HG03064 (cell line): ENCODE data around the gene FLII.
"Not testable (repeated sequence)": the region's sequence is repeated elsewhere in the genome, so short reads cannot be mapped to it uniquely, and the experiment has no call there.

Source experiments
- ATAC-seq: cut with Tn5 transposase; IDR thresholded peaks from one replicate; pipeline ENCODE4 v1.9.1; 2021; ENCODE audit warnings: low read depth; ENCODE audit not compliant: unreplicated experiment

The FLII gene

DNA sequence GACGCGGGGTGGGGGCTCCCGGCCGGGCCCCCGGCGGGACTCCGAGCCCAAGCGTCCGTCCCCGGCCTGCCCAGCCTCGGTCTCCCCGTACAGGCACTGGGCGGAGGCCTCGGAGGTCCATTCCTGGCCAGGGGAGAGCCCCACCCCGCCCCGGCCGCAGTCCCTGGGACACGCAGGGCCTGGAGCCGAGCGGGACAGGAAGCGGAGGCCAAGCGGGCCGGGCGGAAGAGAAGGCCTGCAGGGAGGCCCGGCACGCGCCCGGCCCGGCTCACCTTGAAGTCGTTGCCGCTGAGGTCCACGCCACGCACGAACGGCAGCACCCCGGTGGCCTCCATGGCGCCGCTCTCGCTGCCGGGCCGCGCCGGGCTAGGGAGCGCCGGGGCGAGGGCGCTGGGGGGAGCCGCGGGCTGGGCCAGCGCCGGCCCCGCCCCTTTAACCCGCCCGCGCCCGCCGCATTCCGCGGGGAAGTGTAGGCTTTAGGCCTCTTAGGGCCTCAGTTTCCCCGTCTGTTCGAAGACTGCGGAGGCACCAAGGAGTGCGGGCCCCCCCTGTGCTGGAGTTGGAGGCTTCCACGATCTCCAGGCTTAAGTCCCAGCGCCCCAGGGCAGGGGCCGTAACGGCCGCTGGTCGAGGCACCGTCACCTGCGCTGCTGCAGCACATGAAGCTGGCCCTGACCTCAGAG is at the start of gene FLII:
TSS of gene FLII (minus strand) at position 383 of the 683 bp plus-strand sequence. CDS start at position 335, 48 bp downstream.
- ATAC-seq, result peak; percentile 36

DNA sequence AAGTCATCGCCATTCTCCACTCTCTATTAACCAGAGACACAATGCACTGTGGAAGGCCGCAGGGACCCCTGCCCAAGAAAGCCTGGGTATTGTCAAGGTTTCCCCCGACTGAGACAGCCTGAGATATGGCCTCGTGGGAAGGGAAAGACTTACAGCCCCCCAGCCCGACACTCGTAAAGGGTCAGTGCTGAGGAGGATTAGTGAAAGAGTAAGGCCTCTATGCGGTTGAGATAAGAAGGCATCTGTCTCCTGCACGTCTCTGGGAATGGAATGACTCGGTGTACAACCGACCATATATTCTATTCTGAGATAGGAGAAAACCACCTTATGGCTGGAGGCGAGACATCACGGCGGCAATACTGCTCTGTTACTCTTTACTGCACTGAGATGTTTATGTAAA is 44.7 kb upstream of the FLII start:
- not testable (repeated sequence) for ATAC-seq

DNA sequence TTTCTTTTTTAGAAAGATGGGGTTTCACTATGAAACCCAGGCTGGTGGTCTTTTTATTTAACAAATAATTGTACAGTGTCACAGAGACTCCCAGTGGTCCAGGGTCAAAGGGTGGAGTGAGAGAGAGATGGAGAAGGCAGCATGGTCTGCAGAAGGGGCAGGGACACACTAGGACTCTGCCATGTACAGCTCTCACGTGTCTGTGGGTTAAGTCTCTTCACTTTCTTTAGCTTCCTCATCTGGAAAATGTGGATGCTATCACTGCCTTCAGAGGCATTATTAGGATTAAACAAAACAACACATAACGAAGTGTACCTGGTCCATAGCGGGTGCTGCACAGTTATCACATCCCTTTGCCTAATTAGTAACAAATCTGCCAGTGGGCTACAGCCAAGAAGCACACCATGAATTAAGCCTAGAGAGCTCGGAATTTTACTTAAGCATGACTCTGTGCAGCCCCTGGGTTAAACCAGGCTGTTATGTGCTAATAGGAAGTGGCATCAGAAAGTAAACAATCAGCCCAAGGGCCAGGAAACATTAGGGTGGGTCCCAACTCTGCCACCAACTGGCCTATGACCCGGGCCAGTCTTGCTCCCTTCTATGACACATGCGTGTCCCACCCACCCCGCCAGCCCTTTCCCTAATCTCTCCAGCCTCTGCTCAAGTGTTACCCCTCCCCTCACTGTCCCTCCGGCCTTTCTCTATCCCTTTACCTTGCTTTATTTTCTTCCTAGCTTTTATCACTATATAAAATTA is 42.4 kb upstream of the FLII start:
- no peak for ATAC-seq

DNA sequence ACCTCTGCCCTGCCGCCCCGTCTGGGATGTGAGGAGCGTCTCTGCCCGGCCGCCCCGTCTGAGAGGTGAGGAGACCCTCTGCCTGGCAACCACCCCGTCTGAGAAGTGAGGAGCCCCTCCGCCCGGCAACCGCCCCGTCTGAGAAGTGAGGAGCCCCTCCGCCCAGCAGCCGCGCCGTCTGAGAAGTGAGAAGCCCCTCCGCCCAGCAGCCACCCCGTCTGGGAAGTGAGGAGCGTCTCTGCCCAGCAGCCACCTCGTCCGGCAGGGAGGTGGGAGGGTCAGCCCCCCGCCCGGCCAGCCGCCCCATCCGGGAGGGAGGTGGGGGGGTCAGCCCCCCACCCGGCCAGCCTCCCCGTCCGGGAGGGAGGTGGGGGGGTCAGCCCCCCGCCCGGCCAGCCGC is 39.5 kb upstream of the FLII start:
- not testable (repeated sequence) for ATAC-seq

GRCh38 chr17:18291718-18292540 is 33.4 kb upstream of the FLII start:
- no peak for ATAC-seq

GRCh38 chr17:18285296-18285695 is 26.8 kb upstream of the FLII start:
- ATAC-seq, result no peak

DNA sequence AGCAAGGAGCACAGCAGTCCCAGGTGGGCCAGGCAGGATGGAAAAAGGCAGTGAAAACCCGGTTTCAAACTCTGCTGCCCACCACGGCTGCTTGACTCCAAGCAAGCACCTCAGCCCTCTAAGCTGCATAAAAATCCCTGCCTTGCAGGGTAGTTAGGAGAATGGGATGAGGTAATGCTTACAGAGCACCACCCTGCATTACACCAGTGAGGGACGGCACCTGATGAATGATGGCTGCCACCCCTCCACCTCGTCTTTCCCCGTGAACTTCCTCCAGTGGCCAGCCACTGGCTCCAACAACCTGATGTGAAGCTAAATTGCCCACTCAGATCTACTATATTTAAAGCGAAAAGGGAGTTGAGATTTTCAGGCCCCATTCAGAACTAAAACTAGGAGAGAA is 23.2 kb upstream of the FLII start:
- no peak for ATAC-seq

DNA sequence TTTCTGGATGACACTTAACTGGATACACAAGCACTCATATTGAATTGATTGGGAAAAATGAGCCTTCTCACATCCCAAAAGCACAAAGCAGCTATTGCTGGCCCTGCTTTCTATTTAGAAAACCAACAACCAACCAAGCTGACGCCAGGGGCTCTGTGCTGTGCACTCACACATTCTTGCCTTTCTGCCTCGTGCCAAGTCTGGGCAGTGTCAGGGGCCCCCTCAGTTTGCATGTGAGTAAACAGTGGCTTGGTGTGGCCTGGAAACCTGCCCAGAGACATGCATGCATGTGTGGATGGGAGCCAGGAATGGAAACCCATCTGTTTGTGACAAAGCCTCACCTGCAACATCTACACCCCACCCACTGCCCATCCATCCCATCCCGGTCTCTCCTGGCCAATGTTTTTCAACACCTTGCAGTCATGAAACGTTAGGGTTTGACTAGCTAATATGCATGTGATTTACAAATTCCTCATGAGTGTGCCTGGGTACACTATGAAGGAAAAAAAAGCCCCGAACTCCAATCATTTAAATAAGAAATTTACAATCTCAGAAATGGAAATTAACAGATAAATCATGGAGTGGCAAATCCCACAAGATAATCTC is 22.3 kb upstream of the FLII start:
- ATAC-seq, result no peak

- ATAC-seq, result no peak
These were observed 21.7 kb upstream of the FLII start for GRCh38 chr17:18280249-18280648.

DNA sequence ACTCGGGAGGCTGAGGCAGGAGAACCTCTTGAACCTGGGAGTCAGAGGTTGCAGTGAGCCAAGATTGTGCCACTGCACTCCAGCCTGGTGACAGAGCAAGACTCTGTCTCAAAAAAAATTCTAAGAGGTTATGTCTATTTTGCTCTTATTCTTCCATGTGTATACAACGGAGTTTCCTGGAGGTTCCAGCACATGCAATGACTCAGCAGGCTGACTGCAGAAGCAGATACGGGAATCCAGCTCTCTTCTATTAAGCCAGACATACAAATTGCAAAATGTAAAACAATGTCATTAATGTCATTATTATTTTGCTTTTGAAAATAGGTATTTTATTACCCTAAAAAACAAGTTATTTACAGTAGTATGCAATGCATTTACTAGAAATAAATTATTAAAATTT is 20.3 kb upstream of the FLII start:
- no peak for ATAC-seq

- ATAC-seq, result no peak
These were observed 18.5 kb upstream of the FLII start for GRCh38 chr17:18277076-18277475.

GRCh38 chr17:18270046-18270931 is 11.8 kb upstream of the FLII start:
- ATAC-seq, result no peak

DNA sequence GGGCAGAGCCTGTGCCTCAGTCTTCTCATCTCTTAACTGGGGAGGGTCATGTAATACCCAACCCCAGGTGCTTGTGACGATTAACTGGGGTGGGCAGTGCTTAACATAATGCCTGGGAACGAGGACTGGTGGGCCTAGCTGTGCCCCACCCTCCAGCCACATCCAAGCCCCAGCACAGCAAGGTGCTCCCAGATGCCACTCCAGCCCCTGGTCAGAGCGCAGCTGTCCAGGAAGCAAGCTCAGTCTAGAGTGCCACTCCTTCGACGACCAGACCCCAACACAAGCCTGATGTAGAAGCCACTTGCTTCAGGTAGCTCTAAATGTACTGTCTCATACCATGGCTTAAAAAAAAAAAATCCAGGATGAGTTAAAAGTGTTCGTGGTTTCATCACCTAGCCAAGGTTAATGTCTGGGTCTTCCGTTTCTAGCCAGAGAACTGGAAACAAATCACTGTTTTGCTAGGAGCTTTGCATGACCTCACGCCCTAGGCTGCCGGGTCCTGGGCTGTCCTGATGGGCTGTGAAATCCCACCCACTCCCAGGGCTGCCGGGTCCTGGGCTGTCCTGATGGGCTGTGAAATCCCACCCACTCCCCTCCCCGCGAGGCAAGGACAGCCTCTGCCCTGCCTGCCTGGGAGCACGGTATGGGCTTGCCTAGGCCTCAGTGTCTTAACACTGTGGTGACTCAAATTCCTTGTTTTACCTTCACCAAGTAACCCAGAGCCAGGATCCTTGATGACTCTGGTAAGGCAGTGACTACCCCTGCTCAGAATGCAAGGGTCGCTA is 9.6 kb upstream of the FLII start:
- ATAC-seq, result no peak

DNA sequence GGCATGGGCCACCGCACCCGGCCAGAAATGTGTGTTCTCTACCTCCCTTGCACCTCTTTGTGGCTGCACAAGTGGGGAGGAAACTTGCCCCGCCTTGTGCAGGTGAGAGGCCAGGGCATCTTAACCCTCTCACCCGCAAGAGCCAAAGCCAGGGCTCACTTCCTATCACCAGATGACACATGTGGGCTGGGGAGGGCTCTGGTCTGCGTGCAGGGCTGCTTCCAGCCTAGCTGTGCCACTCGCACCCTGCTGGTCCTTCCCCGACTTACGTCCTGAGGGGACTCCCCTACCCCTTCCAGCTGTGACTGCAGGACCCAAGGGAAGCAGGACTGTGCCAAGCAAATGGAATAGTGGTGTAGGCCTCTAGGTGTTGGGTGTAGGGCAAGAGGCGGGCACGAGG is 8.8 kb upstream of the FLII start:
- no peak for ATAC-seq

GRCh38 chr17:18263885-18264682 is 5.5 kb upstream of the FLII start:
- no peak for ATAC-seq

DNA sequence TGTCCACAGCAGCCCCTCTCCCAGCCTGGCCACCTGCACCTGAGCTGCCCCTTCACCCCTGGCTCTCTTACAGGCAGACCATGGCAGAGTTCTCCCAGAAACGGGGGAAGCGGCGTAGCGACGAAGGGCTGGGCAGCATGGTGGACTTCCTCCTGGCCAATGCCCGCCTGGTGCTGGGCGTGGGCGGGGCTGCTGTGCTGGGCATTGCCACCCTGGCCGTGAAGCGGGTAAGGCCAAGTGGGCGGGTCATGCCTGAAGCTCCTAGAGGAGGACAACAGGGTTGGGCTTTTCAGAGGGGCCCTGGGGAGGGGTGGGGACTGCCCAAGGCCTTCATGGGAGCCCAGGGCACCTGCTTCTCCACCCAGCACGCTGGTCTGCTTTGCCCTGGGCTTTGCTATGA is 4.1 kb upstream of the FLII start:
- no peak for ATAC-seq

DNA sequence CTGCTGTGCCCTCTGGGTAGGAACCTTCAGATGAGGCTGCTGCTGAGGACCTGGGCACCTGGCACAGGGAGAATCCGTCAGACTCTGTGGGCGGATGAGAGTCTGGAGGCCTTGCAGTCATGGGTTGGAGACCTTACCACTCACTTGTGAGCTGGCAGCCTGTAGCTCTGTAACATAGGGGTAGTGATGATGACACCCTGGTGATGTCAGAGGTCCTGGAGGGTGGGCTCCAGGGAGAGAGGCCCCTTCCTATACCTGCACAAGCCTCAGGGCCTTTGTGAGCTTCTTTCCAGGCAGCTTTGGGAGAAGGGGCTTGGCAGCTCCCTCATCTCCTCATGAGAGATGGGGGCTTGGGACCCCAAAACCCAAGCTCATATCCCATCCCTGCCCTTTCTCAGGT is 3.6 kb upstream of the FLII start:
- ATAC-seq, result no peak

- no peak for ATAC-seq
These were observed 3.1 kb upstream of the FLII start for GRCh38 chr17:18261659-18262058.
